NCI-H1436 (cell line): ENCODE results near the gene ERBB4.
"Not testable (repeated sequence)": the region's sequence is repeated elsewhere in the genome, so short reads cannot be mapped to it uniquely, and the experiment has no call there.

Source experiments
- DNase-seq: peaks from one replicate; lab custom pipeline; 2025; lab: John Stamatoyannopoulos, UW

The ERBB4 gene

DNA sequence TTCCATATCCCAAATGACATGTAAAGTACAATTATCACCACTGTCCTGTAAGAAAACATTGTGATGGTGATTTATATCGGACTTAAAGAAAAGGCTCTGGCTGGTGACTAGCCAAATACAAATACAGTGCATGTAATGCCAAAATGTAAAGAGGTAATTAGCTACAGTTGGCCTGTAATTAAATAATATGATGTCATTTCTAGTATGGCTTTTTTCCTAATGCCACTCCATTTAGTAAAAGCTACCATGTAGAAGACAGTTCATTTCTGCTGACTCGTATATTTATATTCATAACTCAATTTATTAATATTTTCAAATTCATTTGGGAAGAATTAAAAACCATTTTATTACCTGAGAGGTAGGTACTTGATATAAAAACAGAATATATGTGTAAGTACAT lies 815.7 kb downstream of the ERBB4 start:
- no peak for DNase-seq

- not testable (repeated sequence) for DNase-seq
These were observed 816.7 kb downstream of the ERBB4 start for GRCh38 chr2:211721874-211722273.

DNA sequence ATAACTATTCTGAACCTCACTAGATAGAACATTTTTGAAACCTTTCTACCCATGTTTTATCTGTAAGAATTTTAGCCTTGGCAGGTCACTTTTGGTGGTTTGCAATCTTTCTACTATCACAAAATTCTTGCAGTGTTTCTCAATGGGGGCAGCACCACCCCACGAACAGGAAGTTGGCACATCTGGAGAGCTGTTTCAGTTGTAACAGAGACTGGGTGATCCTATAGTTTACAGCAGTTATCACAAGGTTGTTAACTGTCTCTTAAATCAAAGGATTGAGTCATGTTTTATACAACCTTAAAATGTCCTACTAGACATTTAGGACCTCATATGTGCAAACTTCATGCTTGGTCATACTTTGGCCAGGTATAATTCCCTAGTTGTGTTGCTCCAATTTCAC lies 829.2 kb downstream of the ERBB4 start:
- DNase-seq, result no peak

DNA sequence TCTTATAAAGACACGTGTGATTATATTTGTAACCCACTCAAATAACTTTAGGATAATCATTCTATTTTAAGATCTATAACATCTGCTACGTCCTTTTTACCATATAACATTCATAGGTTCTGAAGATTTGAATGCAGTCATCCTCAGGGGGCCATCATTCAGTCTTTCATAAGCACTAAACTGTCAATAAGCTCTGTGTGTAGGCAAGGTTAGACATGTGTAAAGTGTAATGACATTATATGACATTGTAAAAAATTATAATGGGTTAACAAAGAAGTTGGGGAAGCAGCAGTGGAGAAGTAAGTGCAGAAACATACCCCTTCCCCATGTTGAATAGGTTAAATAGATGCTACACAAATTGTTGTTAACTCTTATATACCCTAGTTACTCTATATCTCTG lies 845.9 kb downstream of the ERBB4 start:
- no peak for DNase-seq

GRCh38 chr2:211690736-211691135 lies 847.9 kb downstream of the ERBB4 start:
- DNase-seq, result no peak

DNA sequence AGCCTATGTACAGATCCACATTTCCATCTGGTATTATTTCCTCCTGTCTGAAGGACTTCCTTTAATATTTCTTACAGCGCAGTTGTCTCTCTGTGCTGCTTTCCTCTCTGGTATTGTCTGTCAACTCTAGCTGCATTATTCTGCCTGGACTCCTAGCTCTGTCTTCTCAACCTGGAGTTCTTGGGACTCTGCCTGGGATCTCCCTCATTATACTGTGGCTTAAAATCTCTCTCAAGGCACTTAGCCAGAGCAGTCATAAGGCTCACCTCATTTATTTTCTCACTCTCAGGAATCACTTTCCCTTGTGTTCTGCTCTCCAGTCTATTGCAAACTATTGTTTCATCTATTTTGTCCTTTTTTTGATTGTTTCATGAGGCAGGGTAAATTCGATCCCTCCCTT lies 850.4 kb downstream of the ERBB4 start:
- no peak for DNase-seq

DNA sequence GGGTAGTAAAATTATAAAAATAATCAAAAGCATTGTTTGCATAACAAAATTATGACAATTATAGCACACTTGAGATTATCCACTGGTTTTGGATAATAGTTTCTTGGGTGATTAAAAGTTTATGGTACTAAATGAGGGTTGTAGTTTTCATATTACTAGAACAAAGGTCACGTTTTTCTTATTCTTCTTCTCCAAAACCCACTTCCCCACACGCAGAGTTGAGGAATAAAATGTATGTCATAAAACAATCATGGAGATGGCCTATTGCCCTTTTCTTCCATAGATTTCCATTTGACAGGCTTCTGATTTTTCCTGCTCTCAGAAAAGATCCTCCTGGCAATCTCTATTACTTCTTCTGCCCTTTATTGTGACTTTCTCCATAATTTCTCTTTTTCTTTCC lies 863.9 kb downstream of the ERBB4 start:
- no peak for DNase-seq

- DNase-seq, result no peak
These were observed 865.3 kb downstream of the ERBB4 start for GRCh38 chr2:211673133-211673905.

GRCh38 chr2:211671977-211672376 lies 866.6 kb downstream of the ERBB4 start:
- no peak for DNase-seq

- no peak for DNase-seq
These were observed 873.3 kb downstream of the ERBB4 start for GRCh38 chr2:211665299-211665698.

GRCh38 chr2:211664321-211664720 lies 874.3 kb downstream of the ERBB4 start:
- DNase-seq, result no peak

DNA sequence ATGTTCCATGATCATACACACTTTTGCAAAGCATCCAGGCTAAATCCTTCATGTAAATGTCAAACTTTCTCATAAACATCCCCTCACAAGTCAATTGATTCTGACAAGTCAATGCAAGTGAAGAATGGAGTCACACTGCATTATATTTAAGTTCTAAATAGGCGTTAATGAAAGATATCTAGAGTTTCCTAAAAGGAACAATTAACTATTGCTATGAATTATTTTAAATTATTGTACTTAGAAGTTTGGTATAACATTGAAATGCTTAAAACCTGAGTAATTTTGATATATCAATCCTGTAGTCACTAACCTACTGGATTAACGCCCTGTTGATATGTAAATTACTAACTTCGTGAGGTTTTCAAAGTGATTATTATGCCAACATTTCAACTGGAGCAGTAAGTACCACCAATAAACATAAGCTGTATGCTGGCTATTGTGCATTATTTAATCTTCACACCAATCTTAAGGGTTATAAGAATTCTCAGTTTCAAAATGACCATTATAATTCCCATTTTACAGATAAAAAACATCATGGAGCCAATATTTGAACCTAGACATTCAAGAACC lies 884.3 kb downstream of the ERBB4 start:
- DNase-seq, result no peak

- DNase-seq, result no peak
These were observed 886.3 kb downstream of the ERBB4 start for GRCh38 chr2:211652327-211652726.

DNA sequence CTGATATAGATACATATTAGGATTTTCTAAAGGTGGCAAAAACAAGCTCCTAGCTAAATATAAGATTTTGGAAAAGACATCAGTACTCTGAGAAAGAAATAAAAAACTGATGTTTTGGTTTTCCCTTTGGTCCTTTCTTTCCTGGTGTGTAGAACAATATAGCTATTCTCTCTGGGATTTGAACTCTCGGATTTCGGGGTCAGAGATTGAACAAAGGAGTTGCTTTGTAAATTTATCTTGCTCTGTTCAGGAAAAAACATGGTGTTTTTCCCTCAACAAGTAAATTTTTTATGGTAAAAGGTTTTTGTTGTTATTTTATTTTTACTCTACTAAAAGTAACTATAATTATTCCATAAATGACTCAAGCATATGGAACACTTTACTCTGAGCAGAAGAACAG lies 889.3 kb downstream of the ERBB4 start:
- no peak for DNase-seq

- no peak for DNase-seq
These were observed 907.1 kb downstream of the ERBB4 start for GRCh38 chr2:211631503-211631902.

GRCh38 chr2:211623096-211623495 lies 915.5 kb downstream of the ERBB4 start:
- DNase-seq, result no peak

- DNase-seq, result no peak
These were observed 917.6 kb downstream of the ERBB4 start for GRCh38 chr2:211620986-211621385.

- no peak for DNase-seq
These were observed 920.8 kb downstream of the ERBB4 start for GRCh38 chr2:211617803-211618202.

GRCh38 chr2:211611621-211612020 lies 927.0 kb downstream of the ERBB4 start:
- no peak for DNase-seq

GRCh38 chr2:211611061-211611518 lies 927.5 kb downstream of the ERBB4 start:
- peak; percentile 45 for DNase-seq

- no peak for DNase-seq
These were observed 929.5 kb downstream of the ERBB4 start for GRCh38 chr2:211609127-211609526.

- DNase-seq, result no peak
These were observed 939.5 kb downstream of the ERBB4 start for GRCh38 chr2:211599146-211599545.

DNA sequence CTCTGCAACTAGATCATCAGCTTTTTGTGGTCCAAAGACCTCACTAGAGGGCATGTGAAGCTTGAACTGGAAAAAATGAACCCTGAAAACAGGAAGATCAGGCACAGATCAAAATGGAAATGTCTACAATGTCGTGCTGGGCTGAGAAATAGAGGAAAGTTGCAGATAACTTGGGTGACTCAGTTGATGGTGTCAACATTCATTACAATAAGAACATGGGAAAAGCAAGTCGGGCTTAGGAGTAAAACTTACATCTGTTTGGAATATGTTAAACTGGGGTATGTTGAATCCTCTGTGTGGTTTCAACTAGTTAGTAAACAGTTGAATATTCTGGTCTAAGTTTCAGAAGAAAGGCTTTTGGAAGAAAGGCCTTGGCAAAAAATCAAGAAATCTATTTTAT lies 940.4 kb downstream of the ERBB4 start:
- no peak for DNase-seq

- not testable (repeated sequence) for DNase-seq
These were observed 946.6 kb downstream of the ERBB4 start for GRCh38 chr2:211592006-211592405.
